Stimulated activated CD8-positive, alpha-beta memory T cell treated with anti-CD3 and anti-CD28 coated beads, Interleukin-12 subunit alpha, Interleukin-12 subunit beta, amount 100 ng/mL, for 1 hour (primary cell): ENCODE data around the gene MARCHF7.

Source experiments
- DNase-seq: peaks from one replicate; pipeline ENCODE4 v3.0.0-alpha.2; 2020; ENCODE audit warnings: low read depth

Gene MARCHF7

GRCh38 chr2:159762075-159762474 lies 49.8 kb downstream of the MARCHF7 start:
- no peak for DNase-seq
